GM19043 (cell line): ENCODE measurements around the gene ERAS.

Source experiments
- ATAC-seq: cut with Tn5 transposase; IDR thresholded peaks from one replicate; pipeline ENCODE4 v1.9.1; 2021; ENCODE audit warnings: low read depth; ENCODE audit not compliant: unreplicated experiment

Gene ERAS, protein sequence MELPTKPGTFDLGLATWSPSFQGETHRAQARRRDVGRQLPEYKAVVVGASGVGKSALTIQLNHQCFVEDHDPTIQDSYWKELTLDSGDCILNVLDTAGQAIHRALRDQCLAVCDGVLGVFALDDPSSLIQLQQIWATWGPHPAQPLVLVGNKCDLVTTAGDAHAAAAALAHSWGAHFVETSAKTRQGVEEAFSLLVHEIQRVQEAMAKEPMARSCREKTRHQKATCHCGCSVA

DNA sequence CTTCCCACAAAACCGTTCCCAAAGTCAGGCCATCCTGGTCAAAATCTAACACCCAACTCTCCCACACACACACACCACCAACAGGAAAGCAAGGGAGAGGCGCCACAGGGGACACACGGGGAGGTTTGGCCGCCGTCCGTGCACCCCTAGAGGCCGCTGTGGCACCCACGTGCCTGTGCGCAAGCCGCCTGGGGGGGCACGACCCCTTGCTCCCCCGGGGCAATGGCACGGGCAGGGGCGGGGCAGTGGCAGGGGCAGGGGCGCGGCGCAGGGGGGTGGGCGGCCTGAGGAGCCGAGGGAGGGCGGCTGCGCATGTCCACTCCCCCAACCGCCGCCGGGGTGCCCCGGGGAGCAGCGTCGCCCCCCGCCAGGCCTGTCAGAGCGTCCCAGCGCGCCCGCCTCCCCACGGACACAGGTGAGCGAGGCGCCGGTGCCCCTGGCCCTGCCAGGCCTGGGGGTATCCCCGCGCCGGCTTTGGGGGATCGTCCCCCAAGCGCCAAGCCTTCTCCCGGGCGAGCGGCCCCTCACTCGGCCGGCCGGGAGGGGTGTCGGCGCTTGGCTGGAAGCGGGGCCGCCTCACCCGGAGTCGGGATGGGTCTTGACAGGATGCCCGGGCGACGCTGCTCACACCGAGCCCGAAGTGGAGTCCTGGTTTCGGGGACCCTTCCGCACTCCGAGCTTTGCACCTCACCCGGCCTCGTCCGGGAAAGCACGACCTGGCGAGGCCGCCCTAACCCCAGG lies at the start of gene ERAS:
TSS of gene ERAS (plus strand) at position 379 of the 741 bp plus-strand sequence. CDS start 2,611 bp downstream, outside the sequence.
- no peak for ATAC-seq

DNA sequence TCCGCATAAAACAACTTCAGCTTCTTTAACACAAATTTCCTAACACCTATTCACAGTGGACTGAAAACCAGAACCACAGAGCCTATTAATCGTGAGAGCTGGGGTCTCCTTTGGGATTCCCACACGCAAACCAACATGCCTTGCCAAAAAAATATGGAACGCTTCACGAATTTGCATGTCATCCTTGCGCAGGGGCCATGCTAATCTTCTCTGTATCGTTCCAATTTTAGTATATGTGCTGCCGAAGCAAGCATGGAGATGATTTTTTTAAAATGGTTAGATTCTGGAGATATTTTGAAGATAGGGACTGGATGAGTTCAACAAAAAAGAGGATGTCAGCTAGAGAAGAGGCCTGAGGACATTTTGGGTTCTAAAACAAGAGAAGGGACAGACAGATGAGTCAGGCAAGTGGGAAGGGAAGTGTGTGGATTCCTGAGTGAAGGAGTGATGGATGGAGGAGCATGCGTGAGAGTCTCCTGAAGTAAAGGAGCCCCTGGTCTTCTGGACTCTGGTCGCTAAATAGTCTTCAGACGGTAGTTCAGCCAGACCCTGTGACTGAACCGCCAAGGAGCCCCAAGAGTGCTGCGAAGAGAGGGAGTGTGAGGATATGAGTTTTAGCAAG lies 49.4 kb upstream of the ERAS start:
- no peak for ATAC-seq

DNA sequence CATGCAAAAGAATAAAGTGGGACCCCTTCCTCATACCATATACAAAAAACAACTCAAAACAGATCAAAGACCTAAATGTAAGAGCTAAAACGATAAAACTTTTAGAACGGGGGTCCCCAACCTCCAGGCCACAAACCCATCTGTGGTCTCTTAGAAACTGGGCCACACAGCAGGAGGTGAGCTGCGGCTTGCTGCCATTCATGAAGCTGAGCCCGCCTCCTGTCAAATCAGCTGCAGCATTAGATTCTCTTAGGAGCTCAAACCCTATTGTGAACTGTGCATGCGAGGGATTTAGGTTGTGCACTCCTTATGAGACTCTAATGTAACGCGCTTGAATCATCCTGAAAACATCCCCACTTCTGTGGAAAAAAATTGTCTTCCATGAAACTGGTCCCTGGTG lies 46.9 kb upstream of the ERAS start:
- no peak for ATAC-seq

DNA sequence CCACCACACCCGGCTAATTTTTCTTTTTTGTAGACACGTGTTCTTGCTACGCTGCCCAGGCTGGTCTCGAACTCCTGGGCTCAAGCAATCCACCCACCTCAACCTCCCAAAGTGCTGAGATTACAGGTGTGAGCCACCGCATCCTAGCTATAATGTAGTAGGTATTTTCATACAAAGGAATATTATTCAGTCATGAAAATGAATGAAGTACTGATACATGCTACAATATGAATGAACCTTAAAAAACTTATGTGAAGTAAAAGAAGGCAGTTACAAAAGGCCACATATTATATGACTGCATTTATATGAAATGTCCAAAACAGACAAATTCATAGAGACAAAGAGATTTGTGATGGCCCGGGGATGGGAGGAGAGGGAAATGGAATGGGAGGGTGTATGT lies 44.6 kb upstream of the ERAS start:
- ATAC-seq, result no peak

DNA sequence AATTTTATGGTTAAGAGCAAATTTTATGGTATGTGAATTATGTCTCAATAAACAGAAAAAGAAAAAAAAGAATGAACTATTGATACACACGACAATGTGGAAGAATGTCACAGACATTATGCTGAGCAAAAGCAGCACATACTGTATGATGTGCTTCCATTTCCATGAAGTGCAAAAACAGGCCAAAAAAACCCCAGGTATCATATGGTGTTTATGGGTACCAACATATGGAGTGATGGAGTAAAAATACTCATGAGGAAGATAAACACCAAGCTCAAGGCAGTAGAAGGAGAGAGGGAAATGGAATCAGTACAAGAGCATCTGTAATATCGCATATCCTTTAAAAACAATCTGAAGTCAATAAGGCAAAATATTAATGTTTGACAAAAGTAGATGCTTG lies 44.1 kb upstream of the ERAS start:
- ATAC-seq, result no peak

DNA sequence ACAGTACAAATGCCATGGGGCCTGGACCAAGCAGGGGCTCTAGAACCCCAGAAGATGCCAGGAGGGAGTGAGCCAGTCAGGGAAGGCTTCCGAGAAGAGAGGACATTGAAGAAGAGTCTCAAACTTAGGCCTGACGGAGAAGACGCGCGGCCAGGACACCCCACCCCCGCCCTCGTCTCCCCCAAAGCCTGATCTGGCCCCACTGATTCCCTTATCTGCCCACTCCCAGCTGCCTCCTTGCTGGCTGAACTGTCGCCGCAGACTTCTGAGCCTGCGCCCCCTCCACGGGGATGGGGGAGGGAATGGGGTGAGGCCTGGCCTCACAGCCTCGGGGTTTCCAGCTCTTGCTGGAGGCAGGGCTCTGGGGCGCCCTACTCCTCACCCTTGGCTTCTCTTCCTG lies 43.5 kb upstream of the ERAS start:
- no peak for ATAC-seq

DNA sequence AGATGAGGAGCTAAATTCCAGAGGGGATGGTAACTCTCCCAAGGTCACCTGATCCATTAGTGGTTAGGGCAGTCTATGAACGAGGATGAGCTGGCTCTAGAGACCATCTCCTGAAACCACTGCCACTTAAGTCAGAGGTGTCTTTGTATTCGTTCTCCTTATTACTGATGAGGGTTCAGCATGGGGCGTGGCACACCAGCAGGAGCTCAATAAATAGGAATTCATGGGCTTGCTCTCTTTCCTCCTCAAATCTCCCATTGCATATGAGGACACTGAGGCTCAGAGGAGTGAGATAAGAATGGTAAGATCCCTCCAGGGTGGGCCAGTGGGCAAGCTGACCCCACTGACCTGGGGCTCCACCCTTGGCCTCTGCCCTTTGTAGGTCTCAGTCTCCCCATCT lies 41.6 kb upstream of the ERAS start:
- ATAC-seq, result no peak

DNA sequence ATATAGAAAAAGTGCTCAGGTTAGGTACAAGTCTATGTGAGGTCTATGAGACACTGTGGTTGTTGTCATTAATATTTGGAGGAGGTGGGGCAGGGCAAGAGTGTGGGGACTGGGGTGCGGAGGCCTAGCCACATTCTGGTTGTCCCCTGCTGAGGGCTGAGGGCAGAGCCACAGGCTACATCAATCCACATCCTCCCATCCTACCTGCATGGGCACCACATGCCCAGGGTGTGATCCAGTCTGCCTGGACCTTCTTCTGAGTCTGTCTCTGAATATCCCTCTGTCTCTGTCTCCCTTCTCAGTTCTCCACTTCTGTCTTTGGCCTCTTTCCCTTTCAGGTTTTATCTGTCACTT lies 41.1 kb upstream of the ERAS start:
- ATAC-seq, result no peak

DNA sequence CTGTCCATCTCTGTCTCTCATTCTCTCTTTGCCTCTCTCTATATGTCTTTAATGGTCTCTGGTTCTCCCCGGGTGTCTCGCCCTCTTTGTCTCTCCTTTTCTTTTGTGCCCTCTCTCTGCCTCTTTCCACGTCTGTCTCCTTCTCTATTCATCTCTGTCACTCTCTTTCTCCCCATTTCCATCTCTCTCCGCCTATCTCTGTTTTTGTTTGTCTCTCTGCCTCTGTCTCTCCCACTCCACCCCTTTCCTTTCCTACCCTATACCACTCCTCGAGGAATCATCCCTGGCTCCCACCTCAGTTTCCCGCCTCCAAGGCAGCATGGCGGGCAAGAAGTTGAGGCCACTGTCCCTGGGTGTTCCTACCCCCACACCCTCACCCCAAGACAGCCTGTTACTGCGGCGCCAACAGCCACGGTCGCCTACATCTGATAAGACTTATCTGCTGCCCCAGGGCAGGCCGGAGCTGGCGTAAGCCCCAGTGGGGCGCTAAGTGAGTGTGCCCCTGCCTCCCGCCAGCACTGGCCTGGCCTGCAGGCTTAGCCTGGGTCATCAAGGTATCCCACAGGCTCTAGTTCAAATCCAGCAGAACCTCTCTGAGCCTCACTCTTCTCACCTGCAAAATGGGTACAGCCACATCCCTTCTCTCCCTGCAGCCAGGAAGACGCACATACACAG lies 40.6 kb upstream of the ERAS start:
- ATAC-seq, result no peak

DNA sequence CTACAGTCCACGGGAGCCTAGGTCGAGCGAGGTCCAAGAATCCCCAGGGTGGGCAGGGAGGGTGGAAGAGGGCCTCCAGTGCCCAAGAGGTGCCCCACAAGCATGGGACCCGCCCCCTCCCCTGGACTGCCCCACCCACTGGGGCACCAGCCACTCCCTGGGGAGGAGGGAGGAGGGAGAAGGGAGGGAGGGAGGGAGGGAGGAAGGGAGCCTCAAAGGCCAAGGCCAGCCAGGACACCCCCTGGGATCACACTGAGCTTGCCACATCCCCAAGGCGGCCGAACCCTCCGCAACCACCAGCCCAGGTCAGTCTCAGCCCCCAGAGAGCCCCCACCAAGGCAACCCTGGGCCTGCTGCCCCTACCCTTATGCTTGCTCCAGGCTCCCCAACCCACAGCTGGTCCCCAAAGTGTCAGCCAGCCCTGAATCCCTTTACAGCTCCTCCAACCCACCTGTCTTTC lies 39.9 kb upstream of the ERAS start, which contains the start of gene GATA1:
TSS of gene GATA1 (plus strand) at position 250 of the 460 bp plus-strand sequence. CDS start 4,520 bp downstream, outside the sequence.
- no peak for ATAC-seq

DNA sequence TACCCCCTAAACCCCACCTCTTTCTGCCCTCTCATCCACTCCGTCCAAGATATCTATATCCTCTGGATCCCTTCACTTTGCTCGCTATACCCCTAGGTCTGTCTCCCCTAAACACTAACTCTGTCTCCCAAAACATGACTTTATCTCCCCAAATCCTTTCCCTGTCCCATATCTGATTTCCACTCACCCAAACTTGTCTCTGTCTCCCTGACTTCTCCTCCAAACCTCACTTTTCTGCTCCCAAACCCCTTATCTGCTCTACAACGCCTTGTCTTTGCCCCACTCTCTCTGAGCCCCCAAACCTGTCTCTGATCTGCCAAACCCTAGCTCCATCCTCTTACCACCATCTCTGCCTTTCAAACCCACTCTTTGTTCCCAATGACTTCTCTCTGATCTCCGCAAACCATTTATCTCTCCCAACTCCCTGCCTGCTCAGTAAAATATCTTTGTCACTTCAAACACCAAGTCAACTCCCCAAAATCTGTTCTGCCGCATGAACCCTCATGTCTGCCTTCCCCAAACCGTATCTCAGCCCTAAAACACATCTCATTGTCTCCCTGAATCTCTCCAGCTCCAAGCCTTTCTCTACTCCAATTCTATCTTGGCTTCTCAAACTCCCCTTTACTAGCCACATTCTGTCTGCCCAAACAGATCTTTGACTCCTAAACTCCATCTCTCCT lies 39.3 kb upstream of the ERAS start:
- ATAC-seq, result no peak

DNA sequence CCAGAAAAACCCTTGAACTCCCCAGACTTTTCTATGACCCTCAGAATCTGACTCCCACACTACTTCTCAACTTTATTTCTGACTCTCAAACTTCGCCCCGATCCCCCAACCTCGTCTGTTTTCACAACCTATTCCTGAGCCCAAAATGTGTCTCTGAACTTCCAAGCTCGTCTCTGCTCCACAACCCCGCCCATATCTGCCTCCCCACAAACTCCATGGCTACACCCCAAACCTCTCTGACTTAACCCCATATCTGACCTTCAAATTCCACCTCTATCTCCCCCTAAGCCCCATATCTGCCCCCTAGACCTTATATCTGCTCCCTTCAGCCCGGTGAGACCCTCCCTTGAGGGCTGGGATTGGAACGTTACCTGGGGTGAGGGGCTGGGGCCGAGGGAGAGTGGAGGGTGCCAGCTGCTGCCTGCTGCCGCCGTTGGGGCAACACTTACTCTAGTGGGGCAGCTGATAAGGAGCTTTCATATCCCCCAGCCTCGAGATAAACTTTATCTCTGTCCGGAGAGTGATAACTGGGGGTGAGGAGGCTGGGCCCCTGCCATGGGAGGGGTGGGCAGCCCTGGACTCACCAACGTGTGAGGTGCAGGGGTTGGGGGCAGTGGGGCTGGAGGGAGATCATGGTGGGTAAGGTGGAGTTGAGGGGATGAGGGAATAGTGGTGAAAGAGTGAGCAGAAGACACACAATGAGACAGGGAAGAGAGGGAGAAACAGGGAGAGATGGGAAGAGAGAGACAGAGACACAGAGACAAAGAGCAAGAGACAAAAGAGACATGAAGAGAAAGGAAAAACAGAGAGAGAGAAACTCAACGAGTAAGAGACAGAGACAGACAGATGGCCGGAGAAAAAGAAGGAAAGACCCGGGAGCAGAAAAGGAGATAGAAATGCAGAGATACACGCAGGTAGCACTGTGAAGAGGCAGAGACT lies 38.5 kb upstream of the ERAS start:
- no peak for ATAC-seq

DNA sequence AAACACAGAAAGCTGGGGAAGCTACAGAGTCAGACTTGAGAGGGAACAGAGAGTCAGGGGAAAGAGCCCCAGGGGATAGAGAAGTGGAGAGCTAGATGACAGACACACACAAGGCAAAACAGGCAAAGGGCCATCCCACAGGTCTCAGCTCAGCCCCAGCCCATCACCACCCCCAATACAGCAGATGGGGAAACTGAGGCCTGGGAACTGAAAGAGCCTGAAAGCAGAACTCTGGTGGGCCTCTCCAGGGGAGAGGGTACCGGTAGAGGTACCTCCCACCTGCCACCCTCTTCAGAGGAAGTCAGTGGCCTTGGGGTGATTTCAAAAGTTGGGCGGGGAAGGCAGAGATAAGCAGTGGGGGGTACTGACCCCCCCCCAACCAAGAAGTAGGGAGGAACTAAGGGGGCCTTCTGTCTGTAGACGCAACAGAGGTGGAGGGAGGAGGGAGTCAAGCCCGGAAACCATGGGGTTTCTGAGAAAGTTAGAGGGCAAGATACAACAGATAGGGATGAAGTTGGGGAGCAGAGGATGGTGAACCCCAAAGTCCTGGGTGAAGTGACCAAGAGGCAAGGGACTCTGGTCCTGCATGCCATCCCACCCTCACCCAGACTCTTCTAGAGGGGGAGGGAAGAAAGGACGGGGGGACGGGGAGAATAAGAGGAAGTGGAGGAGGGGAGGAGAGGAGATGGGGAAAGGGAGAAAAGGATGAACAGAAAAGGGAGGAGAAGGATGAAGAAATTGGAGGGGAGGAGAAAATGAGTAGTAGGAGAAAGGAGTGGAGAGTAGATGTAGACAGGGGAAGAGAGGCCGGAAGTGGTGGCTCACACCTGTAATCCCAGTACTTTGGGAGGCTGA lies 36.7 kb upstream of the ERAS start:
- no peak for ATAC-seq

DNA sequence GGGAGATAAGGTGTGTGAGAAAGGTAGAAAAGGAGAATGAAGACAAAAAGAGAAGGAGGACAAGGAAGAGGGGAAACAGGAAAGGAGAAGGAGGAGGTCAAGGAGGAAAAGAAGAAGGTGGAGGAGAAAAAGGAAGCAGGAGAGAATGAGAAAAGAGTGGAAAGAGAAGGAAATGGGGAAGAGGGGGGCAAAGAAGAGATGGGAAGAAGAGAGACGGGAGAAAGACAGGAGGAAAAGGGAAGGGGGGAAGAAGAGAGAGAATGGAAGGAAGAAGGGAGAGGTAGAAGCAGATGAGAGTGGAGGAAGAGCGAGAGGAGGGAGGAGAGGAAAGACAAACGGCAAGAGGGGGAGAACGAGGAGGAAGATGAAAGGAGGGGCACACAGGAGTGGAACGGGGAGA lies 35.8 kb upstream of the ERAS start:
- no peak for ATAC-seq

DNA sequence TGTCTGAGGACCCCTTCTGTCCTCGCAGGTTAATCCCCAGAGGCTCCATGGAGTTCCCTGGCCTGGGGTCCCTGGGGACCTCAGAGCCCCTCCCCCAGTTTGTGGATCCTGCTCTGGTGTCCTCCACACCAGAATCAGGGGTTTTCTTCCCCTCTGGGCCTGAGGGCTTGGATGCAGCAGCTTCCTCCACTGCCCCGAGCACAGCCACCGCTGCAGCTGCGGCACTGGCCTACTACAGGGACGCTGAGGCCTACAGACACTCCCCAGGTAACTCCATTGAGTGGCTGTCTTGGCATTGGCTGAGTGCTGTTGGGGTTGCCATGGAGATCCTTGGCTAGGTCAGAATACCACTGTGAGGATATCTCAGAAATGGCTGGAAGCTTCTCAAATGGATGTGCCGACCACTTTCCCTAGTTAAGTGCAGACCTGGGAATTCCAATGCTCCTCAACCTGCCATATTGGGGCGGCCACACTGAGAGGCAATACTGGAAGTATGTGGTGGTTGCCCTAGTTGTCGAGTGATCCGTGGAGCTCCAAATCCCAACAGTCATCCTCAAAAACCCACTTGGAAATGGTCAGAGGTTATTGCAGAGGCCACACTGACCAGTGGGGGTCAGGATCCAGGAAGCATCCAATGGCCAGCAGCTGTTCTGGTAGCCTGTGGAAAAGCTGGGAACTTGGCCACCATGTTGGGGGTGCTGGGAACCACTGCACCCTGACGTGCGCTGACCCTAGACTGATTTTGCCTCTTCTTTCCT lies 35.1 kb upstream of the ERAS start:
- ATAC-seq, result no peak

DNA sequence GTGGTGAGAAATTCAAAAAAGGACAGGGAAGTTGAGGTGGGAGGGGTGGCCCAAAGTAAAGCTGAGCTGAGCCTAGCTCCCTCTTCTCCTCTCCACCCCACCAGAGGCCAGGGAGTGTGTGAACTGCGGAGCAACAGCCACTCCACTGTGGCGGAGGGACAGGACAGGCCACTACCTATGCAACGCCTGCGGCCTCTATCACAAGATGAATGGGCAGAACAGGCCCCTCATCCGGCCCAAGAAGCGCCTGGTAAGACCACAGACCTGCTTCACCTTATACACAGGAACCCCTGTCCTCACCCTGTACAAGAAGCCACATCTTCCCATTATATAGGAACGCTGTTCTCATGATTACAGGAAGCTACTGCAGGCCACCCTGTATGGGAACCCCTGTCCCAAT lies 34.1 kb upstream of the ERAS start:
- no peak for ATAC-seq

DNA sequence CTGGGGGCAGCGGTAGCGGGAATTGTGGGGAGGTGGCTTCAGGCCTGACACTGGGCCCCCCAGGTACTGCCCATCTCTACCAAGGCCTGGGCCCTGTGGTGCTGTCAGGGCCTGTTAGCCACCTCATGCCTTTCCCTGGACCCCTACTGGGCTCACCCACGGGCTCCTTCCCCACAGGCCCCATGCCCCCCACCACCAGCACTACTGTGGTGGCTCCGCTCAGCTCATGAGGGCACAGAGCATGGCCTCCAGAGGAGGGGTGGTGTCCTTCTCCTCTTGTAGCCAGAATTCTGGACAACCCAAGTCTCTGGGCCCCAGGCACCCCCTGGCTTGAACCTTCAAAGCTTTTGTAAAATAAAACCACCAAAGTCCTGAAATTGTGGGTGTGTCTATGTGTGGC lies 32.4 kb upstream of the ERAS start:
- no peak for ATAC-seq

DNA sequence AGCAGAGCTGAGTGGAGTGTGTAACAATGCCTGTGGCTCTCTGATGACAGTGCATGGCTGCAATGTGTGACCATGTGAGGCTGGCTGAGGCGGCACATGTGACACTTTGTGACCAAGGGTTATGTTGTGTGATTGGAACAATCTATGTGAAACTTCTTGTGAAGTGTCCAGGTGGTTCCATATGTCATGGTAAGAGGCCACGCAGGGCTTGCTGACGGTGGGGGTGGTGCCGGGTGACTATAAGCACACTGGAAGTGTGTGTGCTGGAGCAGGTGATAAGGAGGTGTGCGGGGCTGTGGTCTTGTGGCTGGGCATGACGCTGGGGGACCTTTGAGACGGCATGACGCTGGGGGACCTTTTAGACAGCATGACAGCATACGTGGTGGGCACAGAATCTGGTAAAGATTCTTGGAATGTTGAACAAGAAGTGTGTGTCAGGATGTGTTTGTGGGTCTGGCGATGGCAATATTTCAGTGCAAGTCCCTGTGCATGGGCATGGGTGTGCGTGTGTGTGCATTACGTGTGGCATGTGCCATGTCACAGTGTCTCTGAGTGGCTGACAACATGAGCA lies 31.9 kb upstream of the ERAS start:
- no peak for ATAC-seq
